ENCODE results near the gene RBM38. TPM values are rescaled to one million over a fixed set of nuclear protein-coding genes. Genes with fewer than 3 reads are reported as not detected.

Gene RBM38
- total and polyA plus RNA-seq, 9 of the 15 experiments (the other 6 are each of a cell fraction or from before 2014, with no cell fraction given) = 0.28 to 82.4 (median 33.2) TPM

- no peaks in the 10 kb centered on the region for H3K9me3 ChIP-seq (replicated peaks; ENCODE audit: control insufficient read depth, insufficient read depth, low read depth, low read length)
- H3K36me3 ChIP-seq (ENCODE audit: control insufficient read depth, insufficient read depth, low read length) = peaks cover 50% of the 10 kb centered on the region; the same call in 2 of the 3 replicates
- WGBS (ENCODE audit: insufficient coverage, low coverage, missing lambda C conversion rate) = 0% methylated on average over 14 of the region's 14 CpGs
- H2AFZ ChIP-seq (ENCODE audit: low read depth, low read length) = no peak overlapping the region
- ChIA-PET POLR2A (interaction anchor here (1.0 to 2.0 kb wide), 9 partner anchors 9 to 997 kb away, joined by 3 to 5 read pairs (median 4); partner anchors contain the start of gene CASS4), CTCF (ENCODE audit: low intra/inter-chr PET ratio) (no interaction called here)
- FAIRE-seq = peak; percentile 97
- DNase-seq (ENCODE audit: extremely low read depth in 1 of 4, low spot score in 3 of 4) = peak; percentile 91 to 96 (median 92)
- peak; percentile 77 for ATAC-seq
- intact Hi-C loops (cut with micrococcal nuclease) (loop anchor here (2.0 kb wide), 2 partner anchors 19 to 43 kb away; partner anchors contain the start of gene RBM38), in situ Hi-C loops (cut with MboI) (no loop called here)
- no TSS peak for BruUV-seq (replicated peaks)
- peaks cover 17% of the 10 kb centered on the region for H4K20me1 ChIP-seq (replicated peaks; ENCODE audit: control insufficient read depth, insufficient read depth, low read length)
- H3K4me2 ChIP-seq (ENCODE audit: insufficient read depth, low read length) = peak overlapping the region; percentile 70
- H3K27ac ChIP-seq (ENCODE audit: extremely low read depth, low read depth, low read length) = peak overlapping the region; percentile 60; the same call in 2 of the 3 replicates
- peaks cover 4% of the 10 kb centered on the region; the same call in 2 of the 3 replicates for H3K79me2 ChIP-seq (ENCODE audit: control insufficient read depth, insufficient read depth, low read length)
- H3K9me1 ChIP-seq (ENCODE audit: control insufficient read depth, insufficient read depth, low read length) = peaks cover 3% of the 10 kb centered on the region
- no peak overlapping the region for H3K4me3 ChIP-seq
- peak overlapping the region in 1 of 2 experiments; percentile 77; a peak in 3 of 4 replicates for H3K9ac ChIP-seq (ENCODE audit: insufficient read depth in 1 of 2, low read depth in 2 of 2, low read length in 2 of 2)
- H3K4me1 ChIP-seq (replicated peaks in 1 of 2; ENCODE audit: control insufficient read depth in 2 of 2, insufficient read depth in 2 of 2, low read length in 2 of 2) = peaks cover 65 to 79% of the 10 kb centered on the region in 2 experiments
- H3K27me3 ChIP-seq (ENCODE audit: control insufficient read depth in 2 of 2, insufficient read depth in 2 of 2, low read length in 2 of 2) = no peaks in the 10 kb centered on the region
- TF ChIP-seq MED1 (CRISPR knock-in tag; IDR thresholded peaks at IDR 0.05; ENCODE audit: borderline replicate concordance) (no peak), CEBPZ (IDR thresholded peaks at IDR 0.05; ENCODE audit: borderline replicate concordance, low read depth, low read length) (no peak), ZNF324 (CRISPR knock-in tag; IDR thresholded peaks at IDR 0.05) (no peak), GABPB1 (CRISPR knock-in tag; IDR thresholded peaks at IDR 0.05) (peak; percentile 47; the same call in 1 of the 2 replicates), TAF9B (IDR thresholded peaks at IDR 0.05; ENCODE audit: partially characterized antibody) (no peak), CGGBP1 (CRISPR knock-in tag; IDR thresholded peaks at IDR 0.05) (no peak)
- TF ChIP-seq, protein P1, sequence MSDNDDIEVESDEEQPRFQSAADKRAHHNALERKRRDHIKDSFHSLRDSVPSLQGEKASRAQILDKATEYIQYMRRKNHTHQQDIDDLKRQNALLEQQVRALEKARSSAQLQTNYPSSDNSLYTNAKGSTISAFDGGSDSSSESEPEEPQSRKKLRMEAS (CRISPR knock-in tag; IDR thresholded peaks at IDR 0.05) = no peak
Measured at GRCh38 chr20:57409672-57410397, 18.6 kb downstream of the RBM38 start.
